Measurements from ENCODE around the gene INPP4B. TPM values are rescaled to one million over a fixed set of nuclear protein-coding genes. Genes with fewer than 3 reads are reported as not detected.

INPP4B gene
- polyA plus RNA-seq, 1 of the 3 experiments (the other 2 are of a cell fraction): 0.08 TPM

GRCh38 chr4:142230991-142231390 is 615.1 kb downstream of the INPP4B start:
- no peak for DNase-seq
- Histone ChIP-seq H3K4me2 (no peak overlapping the region), H3F3A (replicated peaks; ENCODE audit: insufficient read depth) (no peaks in the 10 kb centered on the region), H2AFZ (ENCODE audit: low read depth) (no peak overlapping the region), H3K27me3 (ENCODE audit: insufficient read depth) (no peaks in the 10 kb centered on the region), H4K20me1 (ENCODE audit: insufficient read depth) (no peaks in the 10 kb centered on the region), H3K9me3 (no peaks in the 10 kb centered on the region), H3K27ac (ENCODE audit: low read depth in 2 of 2, low read length in 1 of 2) (no peak overlapping the region), H3K79me2 (ENCODE audit: insufficient read depth) (no peaks in the 10 kb centered on the region), H3K9me2 (no peaks in the 10 kb centered on the region), H3K4me1 (ENCODE audit: control insufficient read depth in 1 of 2, insufficient read depth in 2 of 2, low read depth in 1 of 2, low read length in 1 of 2) (no peaks in the 10 kb centered on the region; a peak in 1 of 4 replicates), H3K4me3 (ENCODE audit: low read depth in 2 of 2, low read length in 1 of 2) (no peak overlapping the region), H3K36me3 (replicated peaks in 1 of 2; ENCODE audit: control insufficient read depth in 1 of 2, insufficient read depth in 2 of 2, low read length in 1 of 2) (no peaks in the 10 kb centered on the region), H3K9ac (no peak overlapping the region)
- TF ChIP-seq TCF12 (IDR thresholded peaks at IDR 0.05) (no peak), USF1 (IDR thresholded peaks at IDR 0.05; ENCODE audit: borderline replicate concordance, low read depth) (no peak), FOSL2 (IDR thresholded peaks at IDR 0.05; ENCODE audit: borderline replicate concordance, low read depth) (no peak), RCOR1 (IDR thresholded peaks at IDR 0.05; ENCODE audit: low read length) (no peak)
- ChIA-PET POLR2A (no interaction called here), CTCF (no interaction called here)
- 84% methylated on average over 3 of the region's 3 CpGs for WGBS (ENCODE audit: low lambda C conversion rate)

- POLR2A ChIA-PET: no interaction called here
- CTCF ChIA-PET: no interaction called here
These were observed 620.1 kb downstream of the INPP4B start for GRCh38 chr4:142226014-142226413.

More at GRCh38 chr4:142226014-142226413, 620.1 kb downstream of the INPP4B start:
- H3K9me3 ChIP-seq: no peaks in the 10 kb centered on the region
- H3K4me2 ChIP-seq: no peak overlapping the region
- no peaks in the 10 kb centered on the region for H3K36me3 ChIP-seq (replicated peaks in 1 of 2; ENCODE audit: control insufficient read depth in 1 of 2, insufficient read depth in 2 of 2, low read length in 1 of 2)
- no peak overlapping the region for H3K9ac ChIP-seq
- H3K4me1 ChIP-seq (ENCODE audit: control insufficient read depth in 1 of 2, insufficient read depth in 2 of 2, low read depth in 1 of 2, low read length in 1 of 2): no peaks in the 10 kb centered on the region; a peak in 1 of 4 replicates
- no peaks in the 10 kb centered on the region for H3K9me2 ChIP-seq
- no peak overlapping the region for H2AFZ ChIP-seq (ENCODE audit: low read depth)
- no peaks in the 10 kb centered on the region for H3K27me3 ChIP-seq (ENCODE audit: insufficient read depth)
- H3F3A ChIP-seq (replicated peaks; ENCODE audit: insufficient read depth): no peaks in the 10 kb centered on the region
- no peak for DNase-seq
- H3K4me3 ChIP-seq (ENCODE audit: low read depth in 2 of 2, low read length in 1 of 2): no peak overlapping the region
- H4K20me1 ChIP-seq (ENCODE audit: insufficient read depth): no peaks in the 10 kb centered on the region
- H3K27ac ChIP-seq (ENCODE audit: low read depth in 2 of 2, low read length in 1 of 2): no peak overlapping the region
- no peak for TF ChIP-seq CTCF (IDR thresholded peaks at IDR 0.05)
- no peak for TF ChIP-seq MAX (IDR thresholded peaks at IDR 0.05; ENCODE audit: low read depth)
- no peak for TF ChIP-seq USF1 (IDR thresholded peaks at IDR 0.05; ENCODE audit: borderline replicate concordance, low read depth)
- TF ChIP-seq JUND (IDR thresholded peaks at IDR 0.05): no peak
- no peaks in the 10 kb centered on the region for H3K79me2 ChIP-seq (ENCODE audit: insufficient read depth)
